Suprapubic skin (tissue), 4 donors: ENCODE measurements around the gene TRIM26. TPM values are rescaled to one million over a fixed set of nuclear protein-coding genes. Genes with fewer than 3 reads are reported as not detected.

ENCODE experiments used
- DNase-seq, 2 donors: peaks; one replicate each; pipeline ENCODE4 v3.0.0-alpha.2; 2019; ENCODE audit warnings: low spot score in 2 of 2
- H3K27ac ChIP-seq: fragments of 200-600 bp; sonication (generic); one replicate; pipeline ENCODE4 v1.5.1; 2019
- H3K27me3 ChIP-seq: fragments of 200-600 bp; sonication (generic); one replicate; pipeline ENCODE4 v1.5.1; 2019
- H3K36me3 ChIP-seq: fragments of 200-600 bp; sonication (generic); one replicate; pipeline ENCODE4 v1.5.1; 2019
- H3K4me1 ChIP-seq: fragments of 200-600 bp; sonication (generic); one replicate; pipeline ENCODE4 v1.5.1; 2019
- H3K4me3 ChIP-seq: fragments of 200-600 bp; sonication (generic); one replicate; pipeline ENCODE4 v1.5.1; 2019; ENCODE audit warnings: mild to moderate bottlenecking
- H3K9me3 ChIP-seq: fragments of 200-600 bp; sonication (generic); one replicate; pipeline ENCODE4 v1.5.1; 2019
- EP300 ChIP-seq: sonication (generic); formaldehyde crosslinking; IDR thresholded peaks from one replicate; pipeline ENCODE4 v1.6.1; 2017; ENCODE audit warnings: antibody characterized with exemption
- POLR2A ChIP-seq, 2 donors: fragments of 450-650 bp; IDR thresholded peaks; one replicate each; pipeline ENCODE4 v1.6.1; 2017; ENCODE audit warnings: antibody characterized with exemption in 2 of 2, mild to moderate bottlenecking in 2 of 2, moderate library complexity in 2 of 2
- POLR2AphosphoS5 ChIP-seq, 3 donors: sonication (generic); formaldehyde crosslinking; IDR thresholded peaks; one replicate each; pipeline ENCODE4 v1.6.1; 2017; ENCODE audit warnings: antibody characterized with exemption in 3 of 3
- WGBS: methylation state at CpG from one replicate; pipeline ENCODE4 v1.1.5; 2018; 5-methylcytosine and 5-hydroxymethylcytosine counted together
- total RNA-seq, 4 donors: library from RNA; depleted of rRNA; stranded (reverse); fragments of >200 nt; gene quantifications; one replicate each; pipeline ENCODE4 v1.1.0, GENCODE V29; 2016
- TF ChIP-seq, protein P1 (sequence below), 2 donors: fragments of 200-600 bp in 1 of 2; fragments of 450-650 bp in 1 of 2; sonication (generic) in 1 of 2; IDR thresholded peaks; one replicate each; pipeline ENCODE4 v1.5.1; 2016 to 2019; ENCODE audit warnings: antibody characterized with exemption in 2 of 2, mild to moderate bottlenecking in 1 of 2, moderate library complexity in 1 of 2

TRIM26 gene
- total RNA-seq, 4 donors from 2014 or later, result 61.3 to 79.0 (median 72.5) TPM

DNA sequence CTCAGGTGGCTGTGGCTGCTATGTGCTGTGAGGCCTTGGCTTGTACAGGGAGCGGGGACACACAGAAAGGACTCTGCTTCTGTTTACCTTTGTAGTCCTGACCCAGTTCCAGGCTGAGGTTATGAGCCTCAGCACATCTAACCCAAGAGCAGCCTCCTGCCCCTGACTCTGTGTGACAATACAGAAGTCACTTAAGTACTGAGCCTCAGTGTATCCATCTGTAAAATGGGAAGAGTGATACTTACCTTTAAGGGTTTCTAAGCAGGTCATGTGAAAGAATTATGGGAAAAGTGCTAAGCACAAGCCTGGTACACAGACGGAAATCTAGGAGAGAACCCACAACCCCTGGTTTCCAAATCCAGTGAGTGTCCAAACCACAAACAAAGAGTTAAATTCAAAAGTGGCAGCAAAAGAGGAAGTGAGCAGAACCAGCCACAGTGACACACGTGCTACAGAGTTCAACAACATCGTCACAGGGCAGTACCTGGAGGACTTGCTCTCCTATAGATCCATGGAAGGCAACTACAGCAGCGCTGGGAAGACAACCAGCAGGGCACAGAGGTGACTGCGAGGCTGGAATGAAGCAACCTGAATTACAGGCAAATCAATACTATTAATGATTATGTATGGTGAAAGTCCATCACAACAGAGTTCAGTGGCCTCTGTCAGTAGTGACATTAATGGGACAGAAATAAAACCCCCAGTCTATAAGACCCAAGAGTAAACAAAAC lies 12.5 kb downstream of the TRIM26 start:
- Histone ChIP-seq H3K4me3 (no peak overlapping the region), H3K27ac (no peak overlapping the region), H3K27me3 (no peaks in the 10 kb centered on the region), H3K36me3 (peaks cover 43% of the 10 kb centered on the region), H3K9me3 (no peaks in the 10 kb centered on the region), H3K4me1 (peaks cover 23% of the 10 kb centered on the region)
- TF ChIP-seq POLR2AphosphoS5 (IDR thresholded peaks at IDR 0.05) (no peak), EP300 (no peak), POLR2A (IDR thresholded peaks at IDR 0.05) (no peak)
- TF ChIP-seq, protein P1, sequence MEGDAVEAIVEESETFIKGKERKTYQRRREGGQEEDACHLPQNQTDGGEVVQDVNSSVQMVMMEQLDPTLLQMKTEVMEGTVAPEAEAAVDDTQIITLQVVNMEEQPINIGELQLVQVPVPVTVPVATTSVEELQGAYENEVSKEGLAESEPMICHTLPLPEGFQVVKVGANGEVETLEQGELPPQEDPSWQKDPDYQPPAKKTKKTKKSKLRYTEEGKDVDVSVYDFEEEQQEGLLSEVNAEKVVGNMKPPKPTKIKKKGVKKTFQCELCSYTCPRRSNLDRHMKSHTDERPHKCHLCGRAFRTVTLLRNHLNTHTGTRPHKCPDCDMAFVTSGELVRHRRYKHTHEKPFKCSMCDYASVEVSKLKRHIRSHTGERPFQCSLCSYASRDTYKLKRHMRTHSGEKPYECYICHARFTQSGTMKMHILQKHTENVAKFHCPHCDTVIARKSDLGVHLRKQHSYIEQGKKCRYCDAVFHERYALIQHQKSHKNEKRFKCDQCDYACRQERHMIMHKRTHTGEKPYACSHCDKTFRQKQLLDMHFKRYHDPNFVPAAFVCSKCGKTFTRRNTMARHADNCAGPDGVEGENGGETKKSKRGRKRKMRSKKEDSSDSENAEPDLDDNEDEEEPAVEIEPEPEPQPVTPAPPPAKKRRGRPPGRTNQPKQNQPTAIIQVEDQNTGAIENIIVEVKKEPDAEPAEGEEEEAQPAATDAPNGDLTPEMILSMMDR (IDR thresholded peaks at IDR 0.05), result no peak
- WGBS, result 85% methylated on average over 6 of the region's 6 CpGs
- no peak for DNase-seq

DNA sequence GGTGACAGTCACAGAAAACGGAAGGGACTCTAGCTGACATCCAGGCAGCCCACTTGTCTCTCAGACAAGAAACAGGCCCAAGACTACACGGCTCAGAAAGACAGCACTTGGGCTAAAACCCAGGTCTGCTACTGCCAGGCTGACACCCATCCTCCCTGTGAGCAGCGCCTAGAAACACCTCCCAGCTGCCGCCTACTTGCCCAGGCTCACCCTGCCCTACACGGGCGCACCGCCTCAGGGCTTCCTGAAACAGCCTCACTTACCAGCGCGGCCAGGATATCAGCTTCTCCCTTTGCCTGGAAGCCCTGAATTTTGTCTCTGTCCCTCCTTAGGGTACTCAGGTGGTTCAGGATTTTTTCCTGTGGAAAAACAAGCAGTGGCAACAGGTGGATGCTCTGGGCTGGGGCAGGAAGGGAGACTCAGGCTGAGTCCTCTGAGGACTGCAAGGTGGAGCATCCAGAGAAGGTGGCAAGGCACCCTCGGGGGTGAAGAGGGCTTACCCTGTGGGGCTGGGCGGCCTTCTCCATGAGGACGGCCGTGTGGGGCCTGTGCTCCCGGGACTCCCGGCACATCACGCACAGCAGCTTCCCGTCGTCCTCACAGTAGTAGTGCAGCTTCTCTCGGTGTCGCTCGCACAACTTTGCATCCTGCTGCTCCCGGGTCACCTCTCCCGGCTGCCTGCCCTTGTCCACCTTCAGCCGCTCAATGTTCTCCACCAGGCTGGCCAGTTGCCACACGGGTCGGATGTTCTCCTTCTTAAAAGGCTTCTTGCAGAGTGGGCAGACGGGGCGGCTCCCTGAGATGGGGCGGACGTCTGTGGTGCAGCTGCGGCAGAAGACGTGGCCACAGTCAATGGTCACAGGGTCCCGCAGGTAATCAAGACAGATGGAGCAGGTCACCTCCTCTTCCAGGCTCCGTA lies 14.8 kb downstream of the TRIM26 start:
- no peak for TF ChIP-seq EP300
- Histone ChIP-seq H3K36me3 (peaks cover 65% of the 10 kb centered on the region), H3K4me1 (peaks cover 23% of the 10 kb centered on the region), H3K4me3 (no peak overlapping the region), H3K27ac (no peak overlapping the region), H3K27me3 (no peaks in the 10 kb centered on the region), H3K9me3 (no peaks in the 10 kb centered on the region)
- no peak for DNase-seq
- 75% methylated on average over 20 of the region's 34 CpGs for WGBS

DNA sequence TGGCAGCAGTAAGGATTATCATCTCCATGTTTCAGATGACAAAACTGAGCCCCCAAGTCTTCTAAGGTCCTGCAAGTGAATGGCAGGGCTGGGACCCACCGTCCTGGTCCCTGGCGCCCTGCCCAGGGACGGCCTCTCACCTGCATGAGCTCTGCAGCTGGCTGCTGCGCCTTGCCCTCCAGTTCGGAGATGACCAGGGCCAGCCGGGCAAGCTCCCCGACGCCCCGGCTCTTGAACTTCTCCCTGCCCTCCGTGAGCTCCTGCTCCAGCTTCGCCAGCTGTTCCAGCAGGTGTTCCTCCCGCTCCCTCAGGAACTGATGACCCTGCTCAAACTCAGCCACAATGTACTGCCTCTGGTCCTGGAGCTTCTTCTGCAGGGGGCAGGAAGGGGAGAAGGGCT lies 16.8 kb downstream of the TRIM26 start:
- H3K27ac ChIP-seq, result no peak overlapping the region
- peaks cover 79% of the 10 kb centered on the region for H3K36me3 ChIP-seq
- H3K4me3 ChIP-seq, result no peak overlapping the region
- no peaks in the 10 kb centered on the region for H3K27me3 ChIP-seq
- peaks cover 11% of the 10 kb centered on the region for H3K4me1 ChIP-seq
- no peak for DNase-seq
- no peaks in the 10 kb centered on the region for H3K9me3 ChIP-seq
- TF ChIP-seq POLR2AphosphoS5 (IDR thresholded peaks at IDR 0.05) (no peak), POLR2A (IDR thresholded peaks at IDR 0.05) (no peak), EP300 (no peak)
- TF ChIP-seq, protein P1 (IDR thresholded peaks at IDR 0.05), result no peak
- WGBS, result 96% methylated on average over 12 of the region's 12 CpGs

DNA sequence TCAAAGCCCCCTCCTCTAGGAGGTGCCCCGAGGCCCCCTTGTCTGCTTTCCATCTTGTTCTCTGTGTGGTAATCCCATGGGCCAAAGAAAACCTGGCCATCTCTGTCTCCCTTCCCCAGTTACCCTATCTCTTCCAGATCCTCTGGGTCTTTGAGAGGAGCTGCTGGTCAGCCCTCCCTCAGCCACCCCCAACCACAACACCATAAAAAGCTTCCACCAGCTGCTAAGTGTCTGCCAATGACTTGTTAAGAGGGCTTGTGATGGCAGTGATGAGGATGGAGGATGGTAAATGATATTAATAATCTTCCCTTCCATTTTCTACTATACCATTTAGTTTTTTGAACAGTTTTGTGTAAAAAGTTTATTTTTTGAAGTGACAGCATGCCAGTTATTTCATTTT lies 17.3 kb downstream of the TRIM26 start:
- WGBS, result 100% methylated on average over 1 of the region's 1 CpG
- no peaks in the 10 kb centered on the region for H3K9me3 ChIP-seq
- DNase-seq, result no peak
- H3K4me1 ChIP-seq, result peaks cover 7% of the 10 kb centered on the region
- H3K27me3 ChIP-seq, result no peaks in the 10 kb centered on the region
- H3K36me3 ChIP-seq, result peaks cover 84% of the 10 kb centered on the region
- H3K4me3 ChIP-seq, result no peak overlapping the region
- no peak overlapping the region for H3K27ac ChIP-seq
- no peak for TF ChIP-seq POLR2AphosphoS5 (IDR thresholded peaks at IDR 0.05)
- TF ChIP-seq, protein P1 (IDR thresholded peaks at IDR 0.05), result no peak
- no peak for TF ChIP-seq EP300

DNA sequence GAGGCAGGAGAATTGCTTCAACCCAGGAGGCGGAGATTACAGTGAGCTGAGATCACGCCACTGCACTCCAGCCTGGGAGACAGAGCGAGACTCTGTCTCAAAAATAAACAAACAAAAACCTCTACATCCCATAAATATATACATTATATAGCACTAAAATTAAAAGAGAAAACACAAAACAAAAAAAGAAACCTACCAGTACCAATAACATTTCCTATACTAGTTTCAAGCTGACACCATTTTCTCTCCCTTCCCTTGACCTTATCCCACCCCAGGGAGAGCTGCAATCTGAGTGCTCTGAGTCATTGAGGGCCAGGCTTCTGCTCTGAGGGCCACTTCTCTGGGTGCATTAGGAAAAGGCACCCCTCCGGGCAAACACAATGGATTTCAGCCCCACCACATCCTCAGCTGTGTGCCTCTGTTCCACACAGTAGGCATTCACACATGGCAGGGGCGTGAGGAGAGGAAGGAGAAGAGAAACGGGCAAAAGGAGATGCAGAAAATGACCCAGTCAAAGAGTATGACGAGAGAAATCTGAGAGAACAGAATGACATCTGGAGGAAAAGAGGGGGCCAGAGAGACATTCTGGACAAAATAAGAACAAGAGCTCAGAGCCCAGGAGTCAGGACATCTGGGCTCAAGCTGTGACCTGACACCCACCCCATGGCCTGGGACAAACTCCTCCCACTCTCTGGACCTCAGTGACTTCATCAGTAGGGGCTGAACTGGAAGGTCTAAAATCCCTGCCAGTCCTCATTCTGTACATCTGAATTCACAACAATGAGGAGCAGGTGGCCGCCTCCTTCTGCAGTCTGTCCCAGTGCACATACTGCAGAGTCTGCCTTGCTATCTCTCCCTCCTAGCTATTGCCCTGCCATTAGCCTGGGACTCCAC lies 18.2 kb downstream of the TRIM26 start:
- Histone ChIP-seq H3K9me3 (no peaks in the 10 kb centered on the region), H3K4me3 (no peak overlapping the region), H3K36me3 (peaks cover 86% of the 10 kb centered on the region), H3K27me3 (no peaks in the 10 kb centered on the region), H3K27ac (no peak overlapping the region), H3K4me1 (peaks cover 4% of the 10 kb centered on the region)
- WGBS, result 87% methylated on average over 8 of the region's 8 CpGs
- TF ChIP-seq POLR2A (IDR thresholded peaks at IDR 0.05), result no peak
- no peak for TF ChIP-seq EP300
- TF ChIP-seq, protein P1 (IDR thresholded peaks at IDR 0.05), result no peak
- TF ChIP-seq POLR2AphosphoS5 (IDR thresholded peaks at IDR 0.05), result no peak
- no peak for DNase-seq
